ENCODE results near the gene NDUFA6.
"Not testable (repeated sequence)": the region's sequence is repeated elsewhere in the genome, so short reads cannot be mapped to it uniquely, and the experiment has no call there.

The NDUFA6 gene

DNA sequence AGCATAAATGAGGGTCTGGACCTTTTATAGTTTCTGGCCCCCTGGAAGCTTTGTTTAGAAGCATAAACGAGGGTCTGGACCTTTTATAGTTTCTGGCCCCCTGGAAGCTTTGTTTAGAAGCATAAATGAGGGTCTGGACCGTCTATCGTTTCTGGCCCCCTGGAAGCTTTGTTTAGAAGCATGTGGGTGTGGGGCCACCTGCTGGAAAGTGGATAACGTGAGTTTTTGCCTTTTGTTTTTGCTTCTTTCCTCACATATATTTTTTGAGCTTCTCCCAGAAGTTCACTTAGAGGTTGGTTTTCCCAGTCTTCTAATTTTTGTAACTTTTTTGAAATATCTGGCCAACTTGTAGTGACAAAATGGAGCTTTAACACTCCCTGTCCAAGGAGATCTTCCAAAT, 22.2 kb upstream of the NDUFA6 start:
- DNase-seq (ENCODE audit: low read depth, low spot score), result not testable (repeated sequence)

DNA sequence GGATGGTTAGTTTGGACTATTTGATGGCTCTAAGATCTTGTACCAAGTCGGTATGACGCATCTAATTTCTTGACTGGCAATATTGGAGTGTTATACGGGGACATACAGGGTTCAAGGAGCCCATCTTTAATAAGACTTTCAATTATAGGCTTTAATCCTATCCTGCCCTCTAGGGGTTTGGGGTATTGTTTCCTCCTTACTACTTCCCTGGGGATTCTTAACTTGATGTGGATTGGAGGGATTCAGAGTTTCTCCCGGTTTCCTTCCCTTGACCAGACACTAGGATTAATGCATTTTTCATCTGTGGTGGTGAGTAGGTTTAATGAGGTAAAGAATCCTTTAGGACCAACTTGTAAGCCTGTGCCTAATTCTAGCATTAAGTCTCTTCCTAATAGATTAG, 21.2 kb upstream of the NDUFA6 start:
- no peak for DNase-seq (ENCODE audit: low read depth, low spot score)

DNA sequence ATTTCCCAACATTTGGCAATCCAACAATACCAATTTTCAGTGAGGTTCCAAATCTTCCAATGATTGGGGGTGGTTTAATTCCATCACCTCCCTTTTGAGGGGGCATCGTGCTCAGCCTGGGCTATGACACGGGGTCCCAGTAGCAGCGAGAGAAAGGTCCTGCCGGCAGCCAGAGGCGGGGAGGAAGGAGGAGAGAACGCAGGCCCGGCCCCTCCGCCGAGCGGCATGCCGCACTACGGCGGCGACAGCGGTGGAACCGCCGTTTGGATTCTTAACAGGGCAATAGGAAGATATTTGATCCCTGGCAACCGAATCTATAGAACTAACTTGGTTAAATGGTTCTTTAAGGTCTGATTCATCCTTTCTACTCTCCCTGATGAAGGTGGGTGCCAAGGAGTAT, 18.3 kb upstream of the NDUFA6 start:
- no peak for DNase-seq (ENCODE audit: low read depth, low spot score)

GRCh38 chr22:42104332-42104860, 13.8 kb upstream of the NDUFA6 start:
- DNase-seq (ENCODE audit: low read depth, low spot score), result not testable (repeated sequence)

DNA sequence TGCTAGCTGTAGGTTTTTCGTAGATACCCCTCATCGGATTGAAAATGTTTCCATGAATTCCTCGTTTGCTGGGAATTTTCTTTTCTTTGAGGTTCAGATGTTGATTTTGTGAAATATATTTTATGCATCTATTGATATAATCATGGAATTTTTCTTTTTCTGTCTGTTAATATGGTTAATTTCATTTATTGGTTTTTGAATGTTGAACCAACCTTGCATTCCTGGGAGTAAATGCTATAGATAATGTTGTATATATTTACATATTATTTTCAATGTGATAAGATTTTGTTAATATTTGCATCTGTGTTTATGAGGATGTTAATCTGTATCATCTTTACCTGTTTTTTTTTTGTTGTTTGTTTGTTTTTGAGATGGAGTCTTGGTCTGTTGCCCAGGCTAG, 10.6 kb upstream of the NDUFA6 start:
- no peak for DNase-seq (ENCODE audit: low read depth, low spot score)

- DNase-seq (ENCODE audit: low read depth, low spot score), result no peak
Measured at GRCh38 chr22:42091455-42091782, 847 bp upstream of the NDUFA6 start.

DNA sequence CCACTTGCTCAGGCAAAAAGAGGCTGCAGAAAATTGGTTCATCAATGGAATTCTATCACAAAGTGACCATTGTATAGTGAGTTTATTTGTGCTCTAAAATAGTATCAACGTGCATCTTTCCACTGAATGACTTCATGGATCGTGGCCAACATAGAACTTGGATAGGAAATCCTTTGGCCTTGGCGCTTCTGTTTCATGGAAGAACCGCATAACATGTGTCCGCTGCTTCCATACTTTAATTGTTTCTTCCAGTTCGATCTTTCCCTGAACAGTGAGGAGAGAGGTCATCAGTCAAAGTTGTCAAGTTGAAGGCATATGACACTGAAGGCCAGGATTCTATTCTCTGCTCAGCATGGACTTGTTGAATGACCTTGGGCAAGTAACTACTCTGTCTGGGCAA, 4.5 kb downstream of the NDUFA6 start:
- DNase-seq (ENCODE audit: low read depth, low spot score), result no peak

DNA sequence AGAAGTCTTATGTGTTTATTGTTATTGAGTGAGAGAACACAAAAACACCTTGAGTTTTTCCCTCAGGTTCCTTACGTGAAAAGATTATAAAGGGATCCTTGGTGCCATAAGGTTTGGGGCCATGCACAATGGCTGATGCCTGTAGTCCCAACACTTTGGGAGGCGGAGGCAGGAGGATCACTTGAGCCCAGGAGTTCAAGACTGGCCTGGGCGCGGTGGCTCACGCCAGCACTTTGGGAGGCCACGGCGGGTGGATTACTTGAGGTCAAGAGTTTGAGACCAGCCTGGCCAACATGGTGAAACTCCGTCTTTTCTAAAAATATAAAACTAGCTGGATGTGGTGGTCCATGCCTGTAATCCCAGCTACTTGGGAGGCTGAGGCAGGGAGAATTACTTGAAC, 5.7 kb downstream of the NDUFA6 start:
- no peak for DNase-seq (ENCODE audit: low read depth, low spot score)

- no peak for DNase-seq (ENCODE audit: low read depth, low spot score)
Measured at GRCh38 chr22:42083119-42083518, 7.5 kb downstream of the NDUFA6 start.

- no peak for DNase-seq (ENCODE audit: low read depth, low spot score)
Measured at GRCh38 chr22:42080287-42080686, 10.3 kb downstream of the NDUFA6 start.

DNA sequence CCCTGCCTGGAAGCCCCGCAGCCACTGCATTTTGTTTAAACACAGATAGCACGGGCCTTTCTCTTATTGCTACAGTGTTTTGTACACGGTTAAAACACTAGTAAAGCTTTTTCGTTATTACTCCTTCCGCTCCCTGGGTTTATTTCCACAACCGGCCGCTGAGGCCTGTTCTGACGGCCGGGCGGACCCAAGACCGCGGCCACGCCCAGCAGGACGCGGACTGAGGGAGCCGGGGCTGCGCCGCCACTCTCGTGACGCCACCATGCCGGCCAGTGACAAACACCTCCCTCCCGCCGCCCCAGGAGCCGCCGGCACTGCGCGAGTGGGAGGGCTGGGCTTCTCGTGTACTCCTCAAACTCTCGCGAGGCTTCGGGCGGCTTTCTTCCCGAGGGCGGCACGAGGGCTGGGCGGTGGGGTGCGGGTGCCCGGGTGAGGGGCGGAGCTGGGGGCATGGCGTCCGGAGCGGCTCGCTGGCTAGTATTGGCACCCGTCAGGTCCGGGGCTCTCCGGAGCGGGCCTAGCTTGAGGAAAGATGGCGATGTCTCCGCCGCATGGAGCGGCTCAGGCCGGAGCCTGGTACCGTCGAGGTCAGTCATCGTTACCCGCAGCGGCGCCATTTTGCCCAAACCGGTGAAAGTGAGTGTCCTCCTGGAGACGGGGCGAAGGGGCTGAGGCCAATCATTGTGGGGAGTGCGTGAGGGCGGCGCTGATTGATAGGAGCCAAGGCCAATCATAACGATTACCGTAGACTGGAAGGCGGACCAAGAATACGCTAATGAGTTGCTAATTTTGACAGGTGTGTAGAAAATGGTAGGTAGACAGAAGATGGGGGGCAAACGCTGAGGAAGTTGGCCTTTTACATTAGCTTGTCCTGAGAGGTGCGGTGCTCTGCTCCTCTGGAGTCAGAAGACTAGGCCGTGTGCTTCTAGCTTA, 11.0 kb downstream of the NDUFA6 start, which contains the start of gene SMDT1:
Gene SMDT1 (plus strand): TSS at position 382 of the 933 bp plus-strand sequence. CDS start 69 bp downstream, at position 451.
- peak; percentile 93 for DNase-seq (ENCODE audit: low read depth, low spot score)

DNA sequence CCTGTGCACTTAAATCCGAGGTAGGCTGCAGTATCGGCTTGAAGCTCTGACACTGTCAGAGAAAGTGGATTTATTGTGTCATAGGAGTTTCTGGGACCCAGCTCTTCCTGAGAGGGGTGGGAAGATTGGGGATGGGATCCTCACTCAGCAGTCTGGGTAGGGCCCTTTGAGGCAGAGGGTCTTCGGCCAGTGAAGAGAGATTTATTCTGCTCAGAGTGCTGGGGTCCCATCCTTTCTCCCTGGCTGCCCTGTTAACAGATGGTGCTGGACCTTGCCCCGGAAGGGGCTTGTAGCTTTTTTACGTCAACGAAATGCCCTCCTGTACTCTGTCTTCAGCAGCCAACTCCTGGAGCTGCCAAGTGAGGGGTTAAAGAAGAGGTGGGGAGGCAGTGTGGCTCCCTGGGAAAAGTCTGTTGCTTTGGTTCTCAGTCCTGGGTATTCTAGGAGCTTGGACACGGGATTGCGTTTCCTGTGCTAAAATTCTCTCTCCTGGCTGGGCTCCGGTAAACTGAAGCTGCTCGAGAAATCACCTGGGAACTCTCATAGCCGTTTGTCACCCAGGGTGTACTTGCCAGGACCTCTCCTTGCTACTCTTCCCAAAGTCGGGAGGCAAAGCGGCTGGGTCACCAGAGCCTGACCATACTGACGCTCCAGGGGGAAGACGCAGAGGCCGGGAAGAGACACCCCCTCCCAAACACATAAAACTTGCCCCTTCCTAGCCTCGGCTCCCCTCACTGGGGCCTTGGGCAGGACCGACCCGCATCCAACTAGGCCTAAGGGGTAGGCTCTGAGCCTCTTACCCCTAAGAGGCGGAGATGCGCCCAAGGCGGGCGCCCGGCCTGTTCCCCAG, 11.9 kb downstream of the NDUFA6 start:
- no peak for DNase-seq (ENCODE audit: low read depth, low spot score)

- no peak for DNase-seq (ENCODE audit: low read depth, low spot score)
Measured at GRCh38 chr22:42077486-42078125, 13.0 kb downstream of the NDUFA6 start.

DNA sequence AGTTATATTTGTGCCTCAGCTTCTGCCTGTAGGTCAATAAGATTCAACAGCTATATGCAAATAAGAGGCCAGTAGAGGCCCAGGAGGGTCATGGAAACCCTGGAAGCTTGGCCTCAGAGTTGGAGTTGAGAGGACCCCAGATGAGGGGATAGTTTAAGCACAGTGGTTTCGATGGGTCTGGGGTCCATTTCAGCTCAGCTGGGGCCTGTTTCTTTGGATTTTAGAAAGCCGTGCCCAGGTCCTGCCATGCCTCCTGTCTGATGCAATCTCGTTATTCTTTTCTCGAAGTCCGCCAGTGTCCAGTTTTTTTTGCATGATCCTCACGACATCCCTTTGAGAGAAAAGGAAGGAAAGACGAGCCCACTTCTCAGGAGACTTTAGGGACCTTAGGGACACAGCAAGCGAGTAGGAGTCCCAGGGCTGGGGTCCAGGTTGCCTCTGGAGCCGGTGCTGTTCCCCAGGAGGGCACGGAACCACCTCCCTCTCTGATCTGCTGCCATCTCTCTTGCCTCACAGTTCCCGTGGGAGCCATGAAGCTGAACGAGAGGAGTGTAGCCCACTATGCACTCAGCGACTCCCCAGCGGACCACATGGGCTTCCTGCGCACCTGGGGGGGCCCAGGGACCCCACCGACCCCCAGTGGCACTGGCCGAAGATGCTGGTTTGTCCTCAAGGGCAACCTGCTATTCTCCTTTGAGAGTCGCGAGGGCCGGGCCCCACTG, 13.6 kb downstream of the NDUFA6 start:
- DNase-seq (ENCODE audit: low read depth, low spot score), result no peak

GRCh38 chr22:42074846-42075676, 15.5 kb downstream of the NDUFA6 start:
- DNase-seq (ENCODE audit: low read depth, low spot score), result no peak

DNA sequence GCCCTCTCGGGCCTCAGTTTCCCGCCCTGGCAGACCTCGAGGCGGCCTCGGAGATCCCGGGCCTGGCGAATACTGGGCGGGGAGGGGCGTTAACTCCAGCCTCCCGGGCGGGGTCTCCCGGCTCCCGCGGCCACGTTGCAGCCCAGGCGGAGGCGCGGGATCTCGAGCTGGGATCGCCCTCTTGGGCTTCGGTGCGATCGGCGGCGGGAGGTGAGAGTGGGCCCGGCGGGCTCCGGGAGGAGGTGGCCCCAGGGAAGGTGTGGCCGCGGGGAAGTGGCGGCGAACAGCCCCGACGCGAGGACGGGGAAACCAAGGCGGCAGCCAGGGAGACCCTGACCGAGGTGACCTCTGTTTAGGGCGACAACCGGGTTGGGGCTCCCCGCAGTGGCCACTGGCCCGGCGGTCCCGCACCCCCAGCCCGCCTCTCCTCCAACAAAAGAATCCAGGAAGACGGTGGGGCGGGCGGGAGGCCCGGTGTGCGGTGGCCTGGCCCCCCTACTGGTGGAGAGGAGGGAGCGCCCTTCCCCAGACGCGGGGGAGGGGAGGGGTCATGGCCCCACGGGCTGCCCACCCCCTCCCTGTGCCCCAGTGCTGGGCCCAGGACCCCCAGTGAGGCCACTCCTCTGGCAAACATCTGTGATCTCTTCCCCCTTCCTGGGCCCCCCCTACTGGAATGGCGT, 16.3 kb downstream of the NDUFA6 start, which contains the start of gene PHETA2:
Gene PHETA2 (plus strand): TSS at position 117 of the 680 bp plus-strand sequence. CDS start 3,046 bp downstream, outside the sequence.
- peak; percentile 19 for DNase-seq (ENCODE audit: low read depth, low spot score)

DNA sequence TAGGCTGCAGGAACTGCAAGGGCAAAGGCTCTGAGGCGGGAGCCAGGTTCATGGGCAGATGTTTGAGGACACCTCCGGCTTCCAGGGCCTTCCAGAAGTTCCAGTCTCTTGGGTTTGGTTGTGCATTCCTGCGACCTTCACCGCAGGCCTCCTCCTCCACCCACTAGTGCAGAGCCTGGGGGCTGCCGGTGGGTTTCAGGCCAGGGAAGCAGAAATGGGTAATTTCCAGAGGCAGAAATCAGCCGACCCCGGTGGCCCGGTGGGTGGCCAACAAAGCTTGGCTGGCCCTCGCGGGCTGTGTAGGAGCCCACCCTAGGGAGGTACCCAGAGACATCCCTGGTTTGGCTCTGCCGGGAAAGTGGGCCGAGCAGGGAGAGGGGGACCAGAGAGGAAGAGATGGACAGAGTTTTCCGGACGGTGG, 16.9 kb downstream of the NDUFA6 start:
- DNase-seq (ENCODE audit: low read depth, low spot score), result no peak

DNA sequence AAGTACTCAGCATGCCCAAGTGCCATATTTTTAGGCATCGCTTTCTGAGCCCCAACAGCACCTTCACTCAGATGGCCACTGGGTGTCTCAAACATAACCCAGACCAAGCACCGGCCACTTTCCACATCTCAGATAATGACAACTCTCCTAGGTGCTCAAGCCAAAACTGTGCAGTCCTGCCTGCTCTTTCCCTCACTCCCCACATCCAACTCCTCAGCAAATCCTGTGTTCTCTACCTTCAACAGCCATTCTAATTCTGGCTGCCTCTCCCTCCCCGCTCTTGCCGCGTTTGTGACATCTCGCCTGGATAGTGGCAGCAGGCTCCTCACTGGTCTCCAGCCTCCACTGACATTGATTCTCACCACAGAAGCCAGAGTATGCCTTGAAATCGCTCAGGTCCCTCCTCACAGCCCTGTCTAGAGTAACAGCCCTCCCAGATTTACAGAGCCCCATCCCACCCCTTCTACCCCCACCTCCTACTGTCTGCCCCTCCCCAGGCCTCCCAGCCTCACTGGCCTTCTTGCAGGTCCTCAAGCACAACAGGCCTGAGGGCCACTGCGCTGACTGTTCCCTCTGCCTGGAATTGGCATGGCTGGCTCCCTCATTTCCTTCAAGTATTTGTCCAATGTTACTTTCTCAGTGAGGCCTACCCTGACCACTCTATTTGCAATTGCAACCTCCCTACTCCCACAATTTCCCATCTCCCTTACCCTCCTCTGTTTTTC, 17.8 kb downstream of the NDUFA6 start:
- no peak for DNase-seq (ENCODE audit: low read depth, low spot score)

GRCh38 chr22:42071508-42071907, 19.1 kb downstream of the NDUFA6 start:
- not testable (repeated sequence) for DNase-seq (ENCODE audit: low read depth, low spot score)
